Measurements from ENCODE around the gene LRG1.

Gene LRG1

GRCh38 chr19:4499318-4499717 lies 40.5 kb downstream of the LRG1 start:
- no peak overlapping the region for H3K4ac ChIP-seq (ENCODE audit: low read depth in 1 of 2, low read length in 2 of 2)
- no peak overlapping the region for H2BK12ac ChIP-seq (ENCODE audit: low read length in 2 of 2)
- H2BK15ac ChIP-seq (ENCODE audit: low read depth, poor library complexity, severe bottlenecking): no peak overlapping the region
- H2AK5ac ChIP-seq (ENCODE audit: low read length, severe bottlenecking): no peak overlapping the region
- no peaks in the 10 kb centered on the region for H3K27me3 ChIP-seq (ENCODE audit: control insufficient read depth in 1 of 2, insufficient read depth in 1 of 2, low read length in 2 of 2)
- H3K14ac ChIP-seq (ENCODE audit: low read length in 2 of 2): no peak overlapping the region
- no peak overlapping the region for H3K18ac ChIP-seq (ENCODE audit: low read depth in 1 of 2, low read length in 2 of 2)
- no peak overlapping the region for H3K23ac ChIP-seq (ENCODE audit: low read length in 2 of 2)
- no peak overlapping the region for H3K4me2 ChIP-seq (ENCODE audit: low read length, poor library complexity, severe bottlenecking)
- no peak overlapping the region for H3K27ac ChIP-seq (ENCODE audit: low read length, poor library complexity, severe bottlenecking)
- no peak for DNase-seq
- no peak overlapping the region for H3K4me3 ChIP-seq (ENCODE audit: insufficient read depth in 1 of 2, low read depth in 1 of 2, low read length in 2 of 2)
- H2BK5ac ChIP-seq (ENCODE audit: low read depth, low read length, poor library complexity, severe bottlenecking): no peak overlapping the region
- no peak overlapping the region for H4K91ac ChIP-seq (ENCODE audit: low read length)
- H3K9me3 ChIP-seq (ENCODE audit: control insufficient read depth, low read length): no peaks in the 10 kb centered on the region
- 98% methylated on average over 21 of the region's 23 CpGs for WGBS
- no peak overlapping the region for H2AFZ ChIP-seq (ENCODE audit: low read depth, low read length)
- peaks cover 61 to 97% of the 10 kb centered on the region in 2 experiments for H3K36me3 ChIP-seq (ENCODE audit: control insufficient read depth in 1 of 2, insufficient read depth in 2 of 2, low read depth in 1 of 2, low read length in 2 of 2)
- H3K4me1 ChIP-seq (ENCODE audit: control insufficient read depth, insufficient read depth, low read depth, low read length): no peaks in the 10 kb centered on the region
- no peak overlapping the region for H2BK120ac ChIP-seq (ENCODE audit: low read depth, low read length)
- peaks cover 25% of the 10 kb centered on the region for H3K79me1 ChIP-seq (replicated peaks; ENCODE audit: low read length, poor library complexity, severe bottlenecking)
- no peak overlapping the region for H3K9ac ChIP-seq (ENCODE audit: low read length)
- H4K8ac ChIP-seq (ENCODE audit: low read length): no peak overlapping the region

- peaks cover 28% of the 10 kb centered on the region for H3K79me1 ChIP-seq (replicated peaks; ENCODE audit: low read length, poor library complexity, severe bottlenecking)
- H4K91ac ChIP-seq (ENCODE audit: low read length): no peak overlapping the region
- no peak overlapping the region for H3K9ac ChIP-seq (ENCODE audit: low read length)
- no peak overlapping the region for H3K14ac ChIP-seq (ENCODE audit: low read length in 2 of 2)
- H3K23ac ChIP-seq (ENCODE audit: low read length in 2 of 2): no peak overlapping the region
- DNase-seq: no peak
- H2BK15ac ChIP-seq (ENCODE audit: low read depth, poor library complexity, severe bottlenecking): no peak overlapping the region
- no peak overlapping the region for H3K4me3 ChIP-seq (ENCODE audit: insufficient read depth in 1 of 2, low read depth in 1 of 2, low read length in 2 of 2)
- no peak overlapping the region for H3K27ac ChIP-seq (ENCODE audit: low read length, poor library complexity, severe bottlenecking)
- H2AFZ ChIP-seq (ENCODE audit: low read depth, low read length): no peak overlapping the region
- no peak overlapping the region for H2BK12ac ChIP-seq (ENCODE audit: low read length in 2 of 2)
- no peaks in the 10 kb centered on the region for H3K9me3 ChIP-seq (ENCODE audit: control insufficient read depth, low read length)
- no peak overlapping the region for H2BK5ac ChIP-seq (ENCODE audit: low read depth, low read length, poor library complexity, severe bottlenecking)
- H3K27me3 ChIP-seq (ENCODE audit: control insufficient read depth in 1 of 2, insufficient read depth in 1 of 2, low read length in 2 of 2): no peaks in the 10 kb centered on the region
- peaks cover 64 to 97% of the 10 kb centered on the region in 2 experiments for H3K36me3 ChIP-seq (ENCODE audit: control insufficient read depth in 1 of 2, insufficient read depth in 2 of 2, low read depth in 1 of 2, low read length in 2 of 2)
- no peak overlapping the region for H3K4me2 ChIP-seq (ENCODE audit: low read length, poor library complexity, severe bottlenecking)
- H4K8ac ChIP-seq (ENCODE audit: low read length): no peak overlapping the region
- H3K4me1 ChIP-seq (ENCODE audit: control insufficient read depth, insufficient read depth, low read depth, low read length): no peaks in the 10 kb centered on the region
- H2AK5ac ChIP-seq (ENCODE audit: low read length, severe bottlenecking): no peak overlapping the region
- 89% methylated on average over 11 of the region's 12 CpGs for WGBS
- H2BK120ac ChIP-seq (ENCODE audit: low read depth, low read length): no peak overlapping the region
- H3K18ac ChIP-seq (ENCODE audit: low read depth in 1 of 2, low read length in 2 of 2): no peak overlapping the region
- no peak overlapping the region for H3K4ac ChIP-seq (ENCODE audit: low read depth in 1 of 2, low read length in 2 of 2)
Measured at GRCh38 chr19:4498694-4499093, 41.1 kb downstream of the LRG1 start.

DNA sequence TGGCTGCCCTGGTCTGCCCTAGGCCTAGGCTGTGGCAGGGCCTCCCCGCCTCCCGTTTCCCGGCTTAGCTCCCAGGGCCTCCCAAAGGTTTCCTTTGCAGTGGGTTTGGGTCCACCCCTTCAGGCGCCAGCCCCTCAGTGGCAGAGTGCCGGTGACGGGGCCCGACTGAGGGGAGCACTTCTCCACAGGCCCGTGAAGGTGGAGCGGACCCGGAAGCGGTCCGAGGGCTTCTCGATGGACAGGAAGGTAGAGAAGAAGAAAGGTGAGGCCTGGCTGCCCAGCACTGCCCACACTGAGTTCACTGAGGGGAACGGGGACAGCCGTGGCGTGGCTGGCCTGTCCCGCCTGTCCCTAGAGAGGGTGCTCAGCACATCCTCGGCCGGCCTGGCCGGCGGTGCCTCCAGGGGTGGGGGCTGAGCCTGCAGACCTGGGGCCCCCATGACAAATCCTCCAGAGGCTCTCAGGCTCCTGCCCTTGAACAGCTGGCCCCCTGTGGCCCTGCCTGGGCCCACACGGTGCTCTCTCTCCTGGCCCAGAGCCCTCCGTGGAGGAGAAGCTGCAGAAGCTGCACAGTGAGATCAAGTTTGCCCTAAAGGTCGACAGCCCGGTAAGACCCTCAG lies 42.0 kb downstream of the LRG1 start:
- 93% methylated on average over 25 of the region's 25 CpGs for WGBS
- no peak for DNase-seq
- Histone ChIP-seq H3K23ac (ENCODE audit: low read length in 2 of 2) (no peak overlapping the region), H3K4ac (ENCODE audit: low read depth in 1 of 2, low read length in 2 of 2) (no peak overlapping the region), H3K9me3 (ENCODE audit: control insufficient read depth, low read length) (no peaks in the 10 kb centered on the region), H3K18ac (ENCODE audit: low read depth in 1 of 2, low read length in 2 of 2) (no peak overlapping the region), H2BK5ac (ENCODE audit: low read depth, low read length, poor library complexity, severe bottlenecking) (no peak overlapping the region), H3K4me2 (ENCODE audit: low read length, poor library complexity, severe bottlenecking) (no peak overlapping the region), H3K27ac (ENCODE audit: low read length, poor library complexity, severe bottlenecking) (no peak overlapping the region), H3K36me3 (ENCODE audit: control insufficient read depth in 1 of 2, insufficient read depth in 2 of 2, low read depth in 1 of 2, low read length in 2 of 2) (peaks cover 69 to 97% of the 10 kb centered on the region in 2 experiments), H4K91ac (ENCODE audit: low read length) (peak overlapping the region; percentile 39), H2BK12ac (ENCODE audit: low read length in 2 of 2) (no peak overlapping the region), H2AFZ (ENCODE audit: low read depth, low read length) (no peak overlapping the region), H3K27me3 (ENCODE audit: control insufficient read depth in 1 of 2, insufficient read depth in 1 of 2, low read length in 2 of 2) (no peaks in the 10 kb centered on the region), H3K14ac (ENCODE audit: low read length in 2 of 2) (no peak overlapping the region), H3K4me1 (ENCODE audit: control insufficient read depth, insufficient read depth, low read depth, low read length) (no peaks in the 10 kb centered on the region), H3K4me3 (ENCODE audit: insufficient read depth in 1 of 2, low read depth in 1 of 2, low read length in 2 of 2) (no peak overlapping the region), H3K79me1 (replicated peaks; ENCODE audit: low read length, poor library complexity, severe bottlenecking) (peaks cover 34% of the 10 kb centered on the region), H2AK5ac (ENCODE audit: low read length, severe bottlenecking) (no peak overlapping the region), H2BK120ac (ENCODE audit: low read depth, low read length) (no peak overlapping the region), H3K9ac (ENCODE audit: low read length) (no peak overlapping the region), H4K8ac (ENCODE audit: low read length) (no peak overlapping the region), H2BK15ac (ENCODE audit: low read depth, poor library complexity, severe bottlenecking) (no peak overlapping the region)

GRCh38 chr19:4496304-4496703 lies 43.5 kb downstream of the LRG1 start:
- Histone ChIP-seq H3K4me3 (ENCODE audit: insufficient read depth in 1 of 2, low read depth in 1 of 2, low read length in 2 of 2) (no peak overlapping the region), H3K4me2 (ENCODE audit: low read length, poor library complexity, severe bottlenecking) (no peak overlapping the region), H3K4ac (ENCODE audit: low read depth in 1 of 2, low read length in 2 of 2) (no peak overlapping the region), H3K79me1 (replicated peaks; ENCODE audit: low read length, poor library complexity, severe bottlenecking) (peaks cover 48% of the 10 kb centered on the region), H3K23ac (ENCODE audit: low read length in 2 of 2) (no peak overlapping the region), H3K4me1 (ENCODE audit: control insufficient read depth, insufficient read depth, low read depth, low read length) (peaks cover 2% of the 10 kb centered on the region), H4K8ac (ENCODE audit: low read length) (no peak overlapping the region), H3K18ac (ENCODE audit: low read depth in 1 of 2, low read length in 2 of 2) (no peak overlapping the region), H3K9me3 (ENCODE audit: control insufficient read depth, low read length) (no peaks in the 10 kb centered on the region), H4K91ac (ENCODE audit: low read length) (no peak overlapping the region), H3K27me3 (ENCODE audit: control insufficient read depth in 1 of 2, insufficient read depth in 1 of 2, low read length in 2 of 2) (no peaks in the 10 kb centered on the region), H3K14ac (ENCODE audit: low read length in 2 of 2) (no peak overlapping the region), H3K9ac (ENCODE audit: low read length) (no peak overlapping the region), H2BK15ac (ENCODE audit: low read depth, poor library complexity, severe bottlenecking) (no peak overlapping the region), H2BK12ac (ENCODE audit: low read length in 2 of 2) (no peak overlapping the region), H3K27ac (ENCODE audit: low read length, poor library complexity, severe bottlenecking) (no peak overlapping the region), H2AFZ (ENCODE audit: low read depth, low read length) (no peak overlapping the region), H2AK5ac (ENCODE audit: low read length, severe bottlenecking) (no peak overlapping the region), H2BK120ac (ENCODE audit: low read depth, low read length) (no peak overlapping the region), H3K36me3 (ENCODE audit: control insufficient read depth in 1 of 2, insufficient read depth in 2 of 2, low read depth in 1 of 2, low read length in 2 of 2) (peaks cover 70 to 97% of the 10 kb centered on the region in 2 experiments), H2BK5ac (ENCODE audit: low read depth, low read length, poor library complexity, severe bottlenecking) (no peak overlapping the region)
- 92% methylated on average over 16 of the region's 18 CpGs for WGBS
- no peak for DNase-seq

Data from mesenchymal stem cell (in vitro differentiated cells and primary cell).